BE2C (cell line): ENCODE measurements around the gene NELFA.

Experiments
- DNase-seq: peaks from one replicate; pipeline ENCODE4 v3.0.0-alpha.2; 2020
- H3K27me3 ChIP-seq: fragments of 250-450 bp; sonication (Bioruptor Pico); 2 replicates; pipeline ENCODE4 v1.5.1; 2020; ENCODE audit warnings: mild to moderate bottlenecking
- H3K36me3 ChIP-seq: fragments of 250-450 bp; sonication (Bioruptor Pico); 2 replicates; pipeline ENCODE4 v1.5.1; 2020; ENCODE audit warnings: mild to moderate bottlenecking
- H3K4me1 ChIP-seq: fragments of 250-450 bp; sonication (Bioruptor Pico); 2 replicates; pipeline ENCODE4 v1.5.1; 2020
- H3K4me3 ChIP-seq: 2 replicates; pipeline ENCODE4 v1.5.1; 2011; ENCODE audit warnings: low read depth, low read length
- H3K9me3 ChIP-seq: fragments of 250-450 bp; sonication (Bioruptor Pico); 2 replicates; pipeline ENCODE4 v1.5.1; 2020
- CTCF ChIP-seq: IDR thresholded peaks from 2 replicates; pipeline ENCODE4 v1.5.1; 2012; ENCODE audit warnings: mild to moderate bottlenecking, low read depth, low read length

Gene NELFA

DNA sequence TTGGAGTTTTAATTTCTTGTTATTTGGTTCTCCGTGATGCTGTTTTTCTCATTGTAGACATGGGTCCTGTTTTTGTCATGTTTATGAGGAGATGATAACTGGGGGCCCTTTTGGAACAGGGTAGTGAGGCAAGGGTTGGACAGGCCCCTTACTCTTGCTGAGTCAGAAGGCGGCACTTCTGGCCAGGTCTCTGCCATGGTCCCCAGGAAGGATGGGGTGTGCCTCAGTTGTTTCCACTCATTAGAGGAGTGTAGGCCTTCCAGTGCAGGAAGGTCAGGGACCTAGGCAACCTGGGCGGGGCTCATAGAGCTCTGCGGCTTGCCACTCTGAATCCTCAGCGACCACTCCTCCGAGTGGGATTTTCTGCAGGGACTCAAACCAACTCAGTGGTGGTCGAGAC, 68.2 kb downstream of the NELFA start:
- no peak for DNase-seq
- Histone ChIP-seq H3K9me3 (no peaks in the 10 kb centered on the region), H3K4me1 (no peaks in the 10 kb centered on the region; the same call in 1 of the 2 replicates), H3K4me3 (no peak overlapping the region), H3K36me3 (peaks cover 55% of the 10 kb centered on the region), H3K27me3 (no peaks in the 10 kb centered on the region)
- no peak for TF ChIP-seq CTCF

DNA sequence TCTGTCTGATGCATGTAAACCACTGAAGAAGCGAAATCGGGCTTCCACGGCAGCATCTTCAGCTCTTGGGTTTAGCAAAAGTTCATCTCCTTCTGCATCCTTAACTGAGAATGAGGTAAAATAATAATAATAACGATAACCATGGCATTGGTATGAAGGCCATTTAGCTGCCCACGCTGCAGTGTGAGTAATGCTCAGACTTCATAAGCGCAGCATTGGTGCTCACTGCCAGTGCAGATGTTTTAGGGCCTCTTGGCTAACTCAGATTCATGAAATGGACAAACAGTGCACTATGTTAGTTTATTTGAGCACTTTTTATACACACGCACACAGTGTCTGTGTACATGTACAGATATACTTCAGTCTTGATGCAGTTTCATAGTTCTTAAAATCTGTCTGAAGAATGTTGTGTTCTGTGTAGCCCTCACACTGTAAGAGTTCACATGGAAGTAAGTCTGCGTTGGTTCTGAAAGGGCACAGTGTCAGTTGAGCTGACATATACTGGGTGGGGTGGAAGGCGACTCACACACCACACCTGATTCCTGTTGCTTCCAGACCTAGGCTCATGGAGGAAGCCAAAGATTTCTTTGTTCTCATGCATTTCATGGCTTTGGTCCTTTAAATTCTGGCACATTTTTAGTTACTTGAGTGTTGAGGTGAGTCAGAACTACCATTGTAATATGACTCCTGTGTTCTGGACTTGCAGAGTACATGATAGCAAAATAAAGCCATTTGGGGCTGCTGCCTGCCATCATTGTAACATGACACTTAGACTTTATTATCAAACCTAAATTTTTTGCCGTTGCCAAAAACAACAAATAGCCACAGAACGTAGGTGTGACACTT, 68.9 kb downstream of the NELFA start:
- no peaks in the 10 kb centered on the region; the same call in 1 of the 2 replicates for H3K4me1 ChIP-seq
- H3K36me3 ChIP-seq: peaks cover 58% of the 10 kb centered on the region
- no peak for DNase-seq
- TF ChIP-seq CTCF: no peak
- H3K4me3 ChIP-seq: no peak overlapping the region
- H3K27me3 ChIP-seq: no peaks in the 10 kb centered on the region
- no peaks in the 10 kb centered on the region for H3K9me3 ChIP-seq

GRCh38 chr4:1938027-1938426, 70.7 kb downstream of the NELFA start:
- Histone ChIP-seq H3K9me3 (no peaks in the 10 kb centered on the region), H3K4me1 (no peaks in the 10 kb centered on the region; the same call in 1 of the 2 replicates), H3K36me3 (peaks cover 52% of the 10 kb centered on the region), H3K27me3 (no peaks in the 10 kb centered on the region), H3K4me3 (no peak overlapping the region)
- TF ChIP-seq CTCF: no peak
- no peak for DNase-seq

- Histone ChIP-seq H3K4me1 (no peaks in the 10 kb centered on the region; the same call in 1 of the 2 replicates), H3K9me3 (no peaks in the 10 kb centered on the region), H3K4me3 (no peak overlapping the region), H3K36me3 (peaks cover 52% of the 10 kb centered on the region), H3K27me3 (no peaks in the 10 kb centered on the region)
- DNase-seq: no peak
- no peak for TF ChIP-seq CTCF
Measured at GRCh38 chr4:1937550-1937949, 71.2 kb downstream of the NELFA start.

GRCh38 chr4:1933700-1934099, 75.1 kb downstream of the NELFA start:
- no peak for DNase-seq
- H3K9me3 ChIP-seq: no peaks in the 10 kb centered on the region
- H3K4me3 ChIP-seq: no peak overlapping the region
- no peaks in the 10 kb centered on the region for H3K27me3 ChIP-seq
- H3K36me3 ChIP-seq: peaks cover 50% of the 10 kb centered on the region
- H3K4me1 ChIP-seq: no peaks in the 10 kb centered on the region; the same call in 1 of the 2 replicates
- TF ChIP-seq CTCF: no peak

DNA sequence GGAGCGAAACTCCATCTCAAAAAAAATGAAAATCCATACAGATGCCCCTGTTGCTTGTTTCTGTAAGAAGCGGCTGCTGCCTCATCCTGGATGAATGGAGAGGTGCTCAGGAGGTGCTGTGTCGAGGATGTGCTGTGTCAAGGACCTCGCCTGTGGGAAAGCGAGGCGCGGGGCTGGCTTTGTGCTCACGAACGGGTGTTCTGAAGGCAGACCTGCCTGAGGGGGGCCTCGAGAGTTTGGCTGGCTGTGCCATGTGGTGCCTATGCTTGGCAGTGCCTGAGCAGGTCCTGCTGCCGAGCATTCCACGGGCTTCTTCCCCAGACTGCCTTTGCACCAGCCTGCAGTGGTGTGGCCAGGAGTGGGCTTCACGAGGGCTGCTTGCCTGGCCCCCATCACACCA, 76.0 kb downstream of the NELFA start:
- Histone ChIP-seq H3K36me3 (peaks cover 53% of the 10 kb centered on the region), H3K4me1 (no peaks in the 10 kb centered on the region; the same call in 1 of the 2 replicates), H3K4me3 (no peak overlapping the region), H3K27me3 (no peaks in the 10 kb centered on the region), H3K9me3 (no peaks in the 10 kb centered on the region)
- no peak for DNase-seq
- TF ChIP-seq CTCF: no peak
